ENCODE measurements around the gene LTO1. TPM values are rescaled to one million over a fixed set of nuclear protein-coding genes. Genes with fewer than 3 reads are reported as not detected.

The LTO1 gene
- total RNA-seq, 2 donors from 2014 or later, result 11.3 to 20.0 TPM

DNA sequence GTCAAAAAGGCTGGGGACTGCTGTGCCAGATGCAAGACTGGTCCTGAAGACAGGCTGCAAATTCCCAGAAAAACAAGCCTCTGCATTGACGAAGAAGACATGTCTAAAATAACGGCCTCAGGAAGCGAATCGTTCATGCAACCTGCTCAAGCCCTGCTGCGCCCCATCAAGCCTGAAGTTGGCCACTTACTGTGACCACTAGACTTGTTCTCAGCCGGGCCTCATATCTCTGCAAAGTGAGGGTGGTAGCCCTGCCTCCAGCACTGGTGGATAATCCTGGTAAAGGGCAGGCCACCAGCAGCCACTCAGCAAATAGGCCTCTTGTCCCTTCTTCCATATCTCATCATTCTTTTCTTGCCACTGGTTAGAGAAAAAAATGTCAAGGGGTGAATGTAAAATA is 11.8 kb downstream of the LTO1 start:
- Histone ChIP-seq H3K27ac (no peak overlapping the region), H3K36me3 (no peaks in the 10 kb centered on the region), H3K27me3 (no peaks in the 10 kb centered on the region), H3K4me3 (no peak overlapping the region), H3K9ac (ENCODE audit: low read depth in 2 of 2, low read length in 2 of 2) (no peak overlapping the region), H3K4me1 (no peaks in the 10 kb centered on the region), H3K9me3 (no peaks in the 10 kb centered on the region)
- TF ChIP-seq, protein P1, sequence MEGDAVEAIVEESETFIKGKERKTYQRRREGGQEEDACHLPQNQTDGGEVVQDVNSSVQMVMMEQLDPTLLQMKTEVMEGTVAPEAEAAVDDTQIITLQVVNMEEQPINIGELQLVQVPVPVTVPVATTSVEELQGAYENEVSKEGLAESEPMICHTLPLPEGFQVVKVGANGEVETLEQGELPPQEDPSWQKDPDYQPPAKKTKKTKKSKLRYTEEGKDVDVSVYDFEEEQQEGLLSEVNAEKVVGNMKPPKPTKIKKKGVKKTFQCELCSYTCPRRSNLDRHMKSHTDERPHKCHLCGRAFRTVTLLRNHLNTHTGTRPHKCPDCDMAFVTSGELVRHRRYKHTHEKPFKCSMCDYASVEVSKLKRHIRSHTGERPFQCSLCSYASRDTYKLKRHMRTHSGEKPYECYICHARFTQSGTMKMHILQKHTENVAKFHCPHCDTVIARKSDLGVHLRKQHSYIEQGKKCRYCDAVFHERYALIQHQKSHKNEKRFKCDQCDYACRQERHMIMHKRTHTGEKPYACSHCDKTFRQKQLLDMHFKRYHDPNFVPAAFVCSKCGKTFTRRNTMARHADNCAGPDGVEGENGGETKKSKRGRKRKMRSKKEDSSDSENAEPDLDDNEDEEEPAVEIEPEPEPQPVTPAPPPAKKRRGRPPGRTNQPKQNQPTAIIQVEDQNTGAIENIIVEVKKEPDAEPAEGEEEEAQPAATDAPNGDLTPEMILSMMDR (IDR thresholded peaks at IDR 0.05), result no peak
- intact Hi-C loops (cut with DNase I), result no loop called here
- DNase-seq, result no peak

DNA sequence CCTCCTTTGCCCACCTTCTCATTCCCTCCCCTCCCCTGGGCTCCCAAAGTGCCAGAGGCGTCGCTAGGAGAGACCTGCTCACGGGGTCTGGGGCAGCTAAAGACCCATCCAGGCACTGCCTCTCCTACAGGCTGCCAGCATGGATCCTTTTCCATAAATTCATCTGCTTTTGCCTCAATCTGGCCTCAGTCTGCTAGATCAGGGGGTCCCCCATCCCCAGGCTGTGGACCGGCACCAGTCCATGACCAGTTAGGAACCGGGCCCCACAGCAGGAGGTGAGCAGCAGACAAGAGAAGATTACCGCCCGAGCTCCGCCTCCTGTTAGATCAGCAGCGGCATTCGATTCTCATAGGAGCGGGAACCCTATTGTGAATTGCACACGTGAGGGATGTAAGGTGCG is 12.3 kb downstream of the LTO1 start:
- no peak for DNase-seq
- Histone ChIP-seq H3K4me1 (no peaks in the 10 kb centered on the region), H3K27me3 (no peaks in the 10 kb centered on the region), H3K36me3 (no peaks in the 10 kb centered on the region), H3K4me3 (no peak overlapping the region), H3K9ac (ENCODE audit: low read depth in 2 of 2, low read length in 2 of 2) (no peak overlapping the region), H3K9me3 (no peaks in the 10 kb centered on the region), H3K27ac (no peak overlapping the region)
- TF ChIP-seq, protein P1 (IDR thresholded peaks at IDR 0.05), result no peak
- intact Hi-C loops (cut with DNase I), result no loop called here

GRCh38 chr11:69662021-69662698 is 13.0 kb downstream of the LTO1 start:
- no peak overlapping the region for H3K4me3 ChIP-seq
- H3K36me3 ChIP-seq, result no peaks in the 10 kb centered on the region
- no peak overlapping the region for H3K9ac ChIP-seq (ENCODE audit: low read depth in 2 of 2, low read length in 2 of 2)
- intact Hi-C loops (cut with DNase I), result no loop called here
- TF ChIP-seq, protein P1 (IDR thresholded peaks at IDR 0.05), result no peak
- H3K9me3 ChIP-seq, result no peaks in the 10 kb centered on the region
- DNase-seq, result no peak
- H3K4me1 ChIP-seq, result no peaks in the 10 kb centered on the region
- H3K27me3 ChIP-seq, result no peaks in the 10 kb centered on the region
- H3K27ac ChIP-seq, result no peak overlapping the region

DNA sequence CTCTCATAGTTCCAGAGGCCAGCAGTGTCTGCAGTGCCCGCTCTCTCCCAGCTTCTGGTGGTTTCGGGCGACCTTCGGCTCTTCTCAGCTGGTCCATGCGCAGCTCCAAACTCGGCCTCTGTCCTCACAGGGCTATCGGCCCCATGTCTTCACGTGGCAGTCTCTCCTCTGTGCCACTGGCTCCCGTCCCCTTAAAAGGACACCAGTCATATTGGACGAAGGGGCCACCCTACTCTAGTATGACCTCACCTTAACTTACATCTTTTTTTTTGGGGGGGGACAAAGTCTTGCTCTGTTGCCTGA is 13.8 kb downstream of the LTO1 start:
- Histone ChIP-seq H3K27me3 (no peaks in the 10 kb centered on the region), H3K4me1 (no peaks in the 10 kb centered on the region), H3K4me3 (no peak overlapping the region), H3K27ac (no peak overlapping the region), H3K9ac (ENCODE audit: low read depth in 2 of 2, low read length in 2 of 2) (no peak overlapping the region), H3K36me3 (no peaks in the 10 kb centered on the region), H3K9me3 (no peaks in the 10 kb centered on the region)
- intact Hi-C loops (cut with DNase I), result no loop called here
- no peak for DNase-seq
- TF ChIP-seq, protein P1 (IDR thresholded peaks at IDR 0.05), result no peak

- Histone ChIP-seq H3K4me1 (no peaks in the 10 kb centered on the region), H3K27ac (no peak overlapping the region), H3K9ac (ENCODE audit: low read depth in 2 of 2, low read length in 2 of 2) (no peak overlapping the region), H3K36me3 (no peaks in the 10 kb centered on the region), H3K9me3 (no peaks in the 10 kb centered on the region), H3K4me3 (no peak overlapping the region), H3K27me3 (no peaks in the 10 kb centered on the region)
- no peak for DNase-seq
- TF ChIP-seq, protein P1 (IDR thresholded peaks at IDR 0.05), result no peak
- intact Hi-C loops (cut with DNase I), result no loop called here
These were observed 15.1 kb downstream of the LTO1 start for GRCh38 chr11:69660001-69660500.
